GM12891 (cell line): Measurements from ENCODE around the gene DUSP22.

Experiments
- PAX5 ChIP-seq: IDR thresholded peaks from 2 replicates; pipeline ENCODE4 v1.6.1; 2011; ENCODE audit warnings: low read length, moderate library complexity, mild to moderate bottlenecking; ENCODE audit not compliant: insufficient read depth, severe bottlenecking
- POLR2A ChIP-seq: IDR thresholded peaks from 2 replicates; pipeline ENCODE4 v1.6.1; 2011; ENCODE audit warnings: low read depth, low read length, control low read depth
- POLR2AphosphoS5 ChIP-seq: IDR thresholded peaks from 2 replicates; pipeline ENCODE4 v1.6.1; 2011; ENCODE audit warnings: low read depth, low read length, control low read depth
- POU2F2 ChIP-seq: IDR thresholded peaks from 2 replicates; pipeline ENCODE4 v1.6.1; 2011; ENCODE audit warnings: low read depth, mild to moderate bottlenecking, control low read depth, low read length, moderate library complexity
- SPI1 ChIP-seq: IDR thresholded peaks from 2 replicates; pipeline ENCODE4 v1.6.1; 2011; ENCODE audit warnings: low read depth, low read length, control low read depth
- TAF1 ChIP-seq: IDR thresholded peaks from 2 replicates; pipeline ENCODE4 v1.6.1; 2011; ENCODE audit warnings: low read depth, low read length, control low read depth

DNA sequence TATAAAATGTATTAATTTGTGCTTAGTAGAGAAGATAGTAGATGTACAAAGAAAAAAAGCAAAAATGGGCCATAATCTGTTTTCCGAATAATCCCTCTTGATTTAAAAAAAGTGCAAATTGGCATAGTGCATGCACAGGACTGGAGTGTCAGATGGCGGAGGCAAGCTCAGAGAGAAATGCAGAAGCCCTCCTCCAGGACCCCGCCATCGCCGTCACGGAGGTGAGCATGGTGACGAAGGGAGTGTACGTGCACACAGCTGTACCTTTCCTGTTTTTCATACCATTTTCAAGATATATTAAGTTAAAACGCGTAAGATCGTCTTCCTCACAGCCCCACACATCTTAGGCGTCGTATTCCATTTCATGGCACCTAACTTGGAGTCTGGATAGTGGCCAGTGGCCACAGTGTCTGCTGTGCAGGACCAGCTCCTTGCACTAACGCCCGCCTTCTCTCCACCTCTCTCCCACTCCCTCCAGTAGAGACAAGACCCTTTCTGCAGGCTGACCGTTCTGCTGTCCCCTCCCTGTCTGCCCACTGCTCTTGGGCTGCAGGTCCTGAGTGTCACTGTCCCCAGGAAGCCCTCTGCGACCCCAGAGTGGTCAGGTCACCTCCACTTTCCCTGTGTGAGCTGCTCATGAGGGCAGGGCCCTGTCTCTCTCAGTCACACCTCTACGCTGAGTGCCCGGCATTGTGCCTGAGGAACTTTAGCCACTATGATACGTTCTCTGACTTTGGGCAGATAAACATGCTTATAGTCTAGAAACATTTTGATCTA lies 9.8 kb downstream of the DUSP22 start:
- TF ChIP-seq POLR2A (no peak), TAF1 (no peak), POLR2AphosphoS5 (no peak), PAX5 (no peak), SPI1 (no peak), POU2F2 (no peak)
